ENCODE results near the gene DOCK6.

GRCh38 chr19:11267316-11268085 lies 5.2 kb upstream of the DOCK6 start:
- TF ChIP-seq CTCF (IDR thresholded peaks at IDR 0.05) (no peak), POLR2A (IDR thresholded peaks at IDR 0.05) (no peak), EP300 (IDR thresholded peaks at IDR 0.05) (no peak)

Data from ovary (tissue), 3 donors.